HepG2 (cell line): Measurements from ENCODE around the gene USP24. TPM values are rescaled to one million over a fixed set of nuclear protein-coding genes. Genes with fewer than 3 reads are reported as not detected.

Experiments used
- BCL6 ChIP-seq: IDR thresholded peaks from 2 replicates; pipeline ENCODE4 v1.6.1; 2016; ENCODE audit warnings: missing genetic modification reagents, missing compliant biosample characterization
- HOXA7 ChIP-seq: sonication (generic); formaldehyde crosslinking; IDR thresholded peaks from 2 replicates; pipeline ENCODE4 v1.8.1; 2022; ENCODE audit warnings: mild to moderate bottlenecking, missing genetic modification reagents, moderate library complexity
- MED1 ChIP-seq: sonication (generic); formaldehyde crosslinking; IDR thresholded peaks from 2 replicates; pipeline ENCODE4 v1.4.0; 2020; ENCODE audit warnings: missing genetic modification reagents
- PAF1 ChIP-seq: IDR thresholded peaks from 2 replicates; pipeline ENCODE4 v1.6.1; 2016; ENCODE audit warnings: missing genetic modification reagents, missing compliant biosample characterization
- RBFOX2 ChIP-seq: fragments of 200-400 bp; formaldehyde crosslinking; IDR thresholded peaks from 2 replicates; pipeline ENCODE4 v1.6.1; 2017; ENCODE audit warnings: low read depth, mild to moderate bottlenecking, low read length
- SOX13 ChIP-seq, 3 experiments: fragments of 450-650 bp in 1 of 3; sonication (generic) in 1 of 3; formaldehyde crosslinking in 1 of 3; IDR thresholded peaks in 2 of 3; conservative IDR thresholded peaks in 1 of 3; 2 replicates each; pipeline versions ENCODE4 v1.5.0 to v1.6.1; 2016 to 2020; ENCODE audit warnings: antibody characterized with exemption in 1 of 3, mild to moderate bottlenecking in 1 of 3, missing compliant biosample characterization in 1 of 3, missing genetic modification reagents in 1 of 3, moderate library complexity in 1 of 3
- TEAD3 ChIP-seq: optimal IDR thresholded peaks from 2 replicates; pipeline ENCODE3; 2016; ENCODE audit warnings: borderline replicate concordance
- TOPORS ChIP-seq: sonication (generic); formaldehyde crosslinking; IDR thresholded peaks from 2 replicates; pipeline ENCODE4 v1.8.0; 2023; ENCODE audit warnings: mild to moderate bottlenecking, missing genetic modification reagents
- ZBTB34 ChIP-seq: sonication (generic); formaldehyde crosslinking; IDR thresholded peaks from 2 replicates; pipeline ENCODE4 v1.8.0; 2022; ENCODE audit warnings: mild to moderate bottlenecking, missing genetic modification reagents
- ZBTB7A ChIP-seq: sonication (generic); formaldehyde crosslinking; IDR thresholded peaks from 2 replicates; pipeline ENCODE4 v1.8.0; 2022; ENCODE audit warnings: mild to moderate bottlenecking, missing genetic modification reagents
- ZMYM2 ChIP-seq: sonication (generic); formaldehyde crosslinking; IDR thresholded peaks from 2 replicates; pipeline ENCODE4 v1.8.0; 2022; ENCODE audit warnings: mild to moderate bottlenecking, missing genetic modification reagents
- ZNF569 ChIP-seq: sonication (generic); formaldehyde crosslinking; IDR thresholded peaks from 2 replicates; pipeline ENCODE4 v1.5.0; 2020; ENCODE audit warnings: mild to moderate bottlenecking, missing genetic modification reagents, moderate library complexity, borderline replicate concordance
- ZNF574 ChIP-seq: sonication (generic); formaldehyde crosslinking; IDR thresholded peaks from 2 replicates; pipeline ENCODE4 v1.4.0; 2020; ENCODE audit warnings: missing genetic modification reagents
- ZNF614 ChIP-seq: IDR thresholded peaks from 2 replicates; pipeline ENCODE4 v1.6.1; 2018; ENCODE audit warnings: missing biosample characterization, missing genetic modification reagents, inconsistent platforms, borderline replicate concordance
- ZNF713 ChIP-seq: sonication (generic); formaldehyde crosslinking; IDR thresholded peaks from 2 replicates; pipeline ENCODE4 v1.4.0; 2020; ENCODE audit warnings: mild to moderate bottlenecking, missing genetic modification reagents
- ZNF816 ChIP-seq: sonication (generic); formaldehyde crosslinking; IDR thresholded peaks from 2 replicates; pipeline ENCODE4 v1.8.0; 2022; ENCODE audit warnings: missing genetic modification reagents, mild to moderate bottlenecking, borderline replicate concordance
- polyA plus RNA-seq, 8 experiments: library from polyadenylated mRNA; depleted of rRNA in 3 of 8; stranded (reverse) in 7 of 8; unstranded in 1 of 8; fragments of >200 nt; fragmentation: Illumina TruSeq in 4 of 8; extraction: Trizol in 4 of 8; gene quantifications; 2 replicates each; pipeline versions ENCODE4 v1.2.1 to v1.2.3, GENCODE V29; 2011 to 2016; ENCODE audit warnings: low read depth in 4 of 8, missing spikeins in 1 of 8, mixed read lengths in 1 of 8; ENCODE audit not compliant: insufficient read depth in 1 of 8
- total RNA-seq, 5 experiments: library from RNA; depleted of rRNA; stranded (reverse); fragments of >200 nt; fragmentation: Illumina TruSeq; extraction: Trizol; gene quantifications; 2 replicates each; pipeline ENCODE4 v1.2.3, GENCODE V29; 2016; ENCODE audit warnings: low read depth in 1 of 5
- TF ChIP-seq, protein P1 (sequence below): sonication (generic); formaldehyde crosslinking; IDR thresholded peaks from 2 replicates; pipeline ENCODE4 v1.9.0; 2021; ENCODE audit warnings: mild to moderate bottlenecking, missing genetic modification reagents

USP24 gene
- total and polyA plus RNA-seq, 2 of the 13 experiments (the other 11 are each of a cell fraction or from before 2014, with no cell fraction given) = 18.8 to 47.6 TPM

- TF ChIP-seq ZBTB34 (CRISPR knock-in tag) = 0 out of 2 replicates have a peak, but pooled peaks have one; percentile 39
- TF ChIP-seq SOX13 (IDR thresholded peaks at IDR 0.05) = no peak
- TF ChIP-seq SOX13 (CRISPR knock-in tag; conservative IDR thresholded peaks at IDR 0.05 in 1 of 2, IDR thresholded peaks at IDR 0.05 in 1 of 2) = peak in 1 of 2 experiments; percentile 20; a peak in 1 of 4 replicates
- TF ChIP-seq ZBTB7A (CRISPR knock-in tag) = no peak
- peak; percentile 24; the same call in 1 of the 2 replicates for TF ChIP-seq ZNF614 (CRISPR knock-in tag)
- TF ChIP-seq, protein P1, sequence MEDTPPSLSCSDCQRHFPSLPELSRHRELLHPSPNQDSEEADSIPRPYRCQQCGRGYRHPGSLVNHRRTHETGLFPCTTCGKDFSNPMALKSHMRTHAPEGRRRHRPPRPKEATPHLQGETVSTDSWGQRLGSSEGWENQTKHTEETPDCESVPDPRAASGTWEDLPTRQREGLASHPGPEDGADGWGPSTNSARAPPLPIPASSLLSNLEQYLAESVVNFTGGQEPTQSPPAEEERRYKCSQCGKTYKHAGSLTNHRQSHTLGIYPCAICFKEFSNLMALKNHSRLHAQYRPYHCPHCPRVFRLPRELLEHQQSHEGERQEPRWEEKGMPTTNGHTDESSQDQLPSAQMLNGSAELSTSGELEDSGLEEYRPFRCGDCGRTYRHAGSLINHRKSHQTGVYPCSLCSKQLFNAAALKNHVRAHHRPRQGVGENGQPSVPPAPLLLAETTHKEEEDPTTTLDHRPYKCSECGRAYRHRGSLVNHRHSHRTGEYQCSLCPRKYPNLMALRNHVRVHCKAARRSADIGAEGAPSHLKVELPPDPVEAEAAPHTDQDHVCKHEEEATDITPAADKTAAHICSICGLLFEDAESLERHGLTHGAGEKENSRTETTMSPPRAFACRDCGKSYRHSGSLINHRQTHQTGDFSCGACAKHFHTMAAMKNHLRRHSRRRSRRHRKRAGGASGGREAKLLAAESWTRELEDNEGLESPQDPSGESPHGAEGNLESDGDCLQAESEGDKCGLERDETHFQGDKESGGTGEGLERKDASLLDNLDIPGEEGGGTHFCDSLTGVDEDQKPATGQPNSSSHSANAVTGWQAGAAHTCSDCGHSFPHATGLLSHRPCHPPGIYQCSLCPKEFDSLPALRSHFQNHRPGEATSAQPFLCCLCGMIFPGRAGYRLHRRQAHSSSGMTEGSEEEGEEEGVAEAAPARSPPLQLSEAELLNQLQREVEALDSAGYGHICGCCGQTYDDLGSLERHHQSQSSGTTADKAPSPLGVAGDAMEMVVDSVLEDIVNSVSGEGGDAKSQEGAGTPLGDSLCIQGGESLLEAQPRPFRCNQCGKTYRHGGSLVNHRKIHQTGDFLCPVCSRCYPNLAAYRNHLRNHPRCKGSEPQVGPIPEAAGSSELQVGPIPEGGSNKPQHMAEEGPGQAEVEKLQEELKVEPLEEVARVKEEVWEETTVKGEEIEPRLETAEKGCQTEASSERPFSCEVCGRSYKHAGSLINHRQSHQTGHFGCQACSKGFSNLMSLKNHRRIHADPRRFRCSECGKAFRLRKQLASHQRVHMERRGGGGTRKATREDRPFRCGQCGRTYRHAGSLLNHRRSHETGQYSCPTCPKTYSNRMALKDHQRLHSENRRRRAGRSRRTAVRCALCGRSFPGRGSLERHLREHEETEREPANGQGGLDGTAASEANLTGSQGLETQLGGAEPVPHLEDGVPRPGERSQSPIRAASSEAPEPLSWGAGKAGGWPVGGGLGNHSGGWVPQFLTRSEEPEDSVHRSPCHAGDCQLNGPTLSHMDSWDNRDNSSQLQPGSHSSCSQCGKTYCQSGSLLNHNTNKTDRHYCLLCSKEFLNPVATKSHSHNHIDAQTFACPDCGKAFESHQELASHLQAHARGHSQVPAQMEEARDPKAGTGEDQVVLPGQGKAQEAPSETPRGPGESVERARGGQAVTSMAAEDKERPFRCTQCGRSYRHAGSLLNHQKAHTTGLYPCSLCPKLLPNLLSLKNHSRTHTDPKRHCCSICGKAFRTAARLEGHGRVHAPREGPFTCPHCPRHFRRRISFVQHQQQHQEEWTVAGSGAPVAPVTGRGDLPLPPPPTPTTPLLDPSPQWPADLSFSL (CRISPR knock-in tag) = no peak
- no peak for TF ChIP-seq ZMYM2 (CRISPR knock-in tag)
- TF ChIP-seq ZNF816 (CRISPR knock-in tag) = 0 out of 2 replicates have a peak, but pooled peaks have one; percentile 4
- 0 out of 2 replicates have a peak, but pooled peaks have one; percentile 16 for TF ChIP-seq ZNF574 (CRISPR knock-in tag)
- TF ChIP-seq RBFOX2 = no peak
- TF ChIP-seq ZNF713 = no peak
- TF ChIP-seq ZNF569 (CRISPR knock-in tag) = no peak
- TF ChIP-seq HOXA7 (CRISPR knock-in tag) = no peak
- TF ChIP-seq TOPORS (CRISPR knock-in tag) = no peak
- TF ChIP-seq PAF1 (CRISPR knock-in tag) = no peak
- 0 out of 2 replicates have a peak, but pooled peaks have one; percentile 9 for TF ChIP-seq MED1 (CRISPR knock-in tag)
- TF ChIP-seq TEAD3 (CRISPR knock-in tag) = peak; percentile 8
- peak; percentile 26; the same call in 1 of the 2 replicates for TF ChIP-seq BCL6
- TF ChIP-seq, all 625 proteins: peak for 40
Observed at GRCh38 chr1:55038552-55038838, 176.7 kb downstream of the USP24 start (continued).
